Prostate gland (tissue), 2 donors: ENCODE data around the gene RFT1.

Experiments used
- CTCF ChIP-seq, 4 experiments: fragments of 200-600 bp in 2 of 4; fragments of 450-650 bp in 2 of 4; sonication (generic) in 2 of 4; IDR thresholded peaks; 1 replicate in 3 of 4; 2 replicates in 1 of 4; pipeline ENCODE4 v1.5.1; 2016 to 2019; ENCODE audit warnings: antibody characterized with exemption in 4 of 4, mild to moderate bottlenecking in 2 of 4, moderate library complexity in 2 of 4
- POLR2A ChIP-seq: fragments of 450-650 bp; IDR thresholded peaks from one replicate; pipeline ENCODE4 v1.6.1; 2016; ENCODE audit warnings: antibody characterized with exemption, mild to moderate bottlenecking

- TF ChIP-seq POLR2A (no peak), CTCF (IDR thresholded peaks at IDR 0.05) (no peak)
Observed at GRCh38 chr3:53158765-53159155, 28.5 kb upstream of the RFT1 start.
